SJCRH30 (cell line): ENCODE data around the gene FSCN2. TPM values are rescaled to one million over a fixed set of nuclear protein-coding genes. Genes with fewer than 3 reads are reported as not detected.
A peak's percentile ranks its signal among the peaks of the same experiment; 100 is the strongest.

Source experiments
- DNase-seq, 2 experiments: peaks; one replicate each; pipeline ENCODE4 v3.0.0-alpha.2; 2015 to 2020
- H3K27ac ChIP-seq: fragments of 250-450 bp; sonication (Bioruptor Pico); 2 replicates; pipeline ENCODE4 v1.5.1; 2020; ENCODE audit warnings: mild to moderate bottlenecking, moderate library complexity
- H3K27me3 ChIP-seq: fragments of 250-450 bp; sonication (Bioruptor Pico); 2 replicates; pipeline ENCODE4 v1.5.1; 2020; ENCODE audit warnings: mild to moderate bottlenecking, moderate library complexity
- H3K36me3 ChIP-seq: fragments of 250-450 bp; sonication (Bioruptor Pico); 2 replicates; pipeline ENCODE4 v1.5.1; 2020; ENCODE audit warnings: mild to moderate bottlenecking, moderate library complexity
- H3K4me1 ChIP-seq: fragments of 250-450 bp; sonication (Bioruptor Pico); 2 replicates; pipeline ENCODE4 v1.5.1; 2020; ENCODE audit warnings: mild to moderate bottlenecking, moderate library complexity
- H3K4me3 ChIP-seq: fragments of 250-450 bp; sonication (Bioruptor Pico); 2 replicates; pipeline ENCODE4 v1.5.1; 2020; ENCODE audit warnings: mild to moderate bottlenecking, moderate library complexity
- H3K9me3 ChIP-seq: fragments of 250-450 bp; sonication (Bioruptor Pico); replicated peaks from 2 replicates; pipeline ENCODE4 v1.5.1; 2020; ENCODE audit warnings: mild to moderate bottlenecking, moderate library complexity
- total RNA-seq: library from RNA; depleted of rRNA; stranded (reverse); fragments of >200 nt; shearing (Covaris generic); gene quantifications from 2 replicates; pipeline ENCODE4 v1.2.3, GENCODE V29; 2014

FSCN2 gene
- total RNA-seq, 1 experiment from 2014 or later, result 0.61 TPM

DNA sequence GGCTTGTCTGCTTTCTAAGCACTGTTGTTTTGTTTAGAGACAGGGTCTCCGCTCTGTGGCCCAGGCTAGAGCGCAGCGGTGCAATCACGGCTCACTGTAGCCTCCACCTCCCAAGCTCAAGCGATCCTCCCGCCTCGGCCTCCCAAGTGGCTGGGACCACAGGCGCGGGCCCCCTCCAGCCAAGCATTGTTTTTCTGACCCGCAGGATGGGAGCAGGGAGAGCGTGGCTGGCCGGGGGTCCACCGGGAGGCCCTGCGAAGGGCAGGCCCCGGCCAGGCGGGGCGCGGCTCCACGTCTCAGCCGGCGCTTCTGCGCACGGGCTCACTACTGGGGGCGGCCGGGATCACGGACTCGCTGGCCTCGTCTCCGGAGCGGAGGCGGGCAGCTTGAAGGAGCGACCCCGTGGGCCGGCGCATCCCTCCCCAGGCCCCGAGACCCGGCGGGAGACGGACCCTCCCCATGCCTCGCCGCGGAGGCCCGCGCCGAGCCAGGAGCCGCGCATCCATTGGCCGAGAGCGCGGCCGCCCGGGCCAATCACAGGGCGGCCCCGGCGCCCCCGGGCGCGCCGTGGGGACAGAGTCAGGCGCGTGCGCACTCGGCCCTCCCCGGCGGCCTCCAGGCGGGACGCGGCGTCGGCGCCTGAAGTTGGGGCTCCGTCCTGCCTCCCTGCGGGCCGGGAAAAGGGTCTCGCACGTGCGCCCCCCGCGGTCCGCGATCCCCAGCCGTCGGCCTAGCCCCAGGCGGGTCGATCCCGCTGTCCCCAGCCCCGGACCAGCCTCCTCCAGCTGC, 40.5 kb upstream of the FSCN2 start:
- H3K27ac ChIP-seq, result no peak overlapping the region
- DNase-seq, result no peak
- no peak overlapping the region for H3K4me3 ChIP-seq
- no peaks in the 10 kb centered on the region for H3K36me3 ChIP-seq
- H3K9me3 ChIP-seq, result no peaks in the 10 kb centered on the region
- H3K27me3 ChIP-seq, result no peaks in the 10 kb centered on the region; the same call in 1 of the 2 replicates
- peaks cover 44% of the 10 kb centered on the region for H3K4me1 ChIP-seq

GRCh38 chr17:81488276-81488860, 39.8 kb upstream of the FSCN2 start:
- Histone ChIP-seq H3K27ac (no peak overlapping the region), H3K4me3 (no peak overlapping the region), H3K4me1 (peaks cover 39% of the 10 kb centered on the region), H3K9me3 (no peaks in the 10 kb centered on the region), H3K27me3 (no peaks in the 10 kb centered on the region; the same call in 1 of the 2 replicates), H3K36me3 (no peaks in the 10 kb centered on the region)
- no peak for DNase-seq

- peaks cover 39% of the 10 kb centered on the region for H3K4me1 ChIP-seq
- H3K36me3 ChIP-seq, result no peaks in the 10 kb centered on the region
- peak in 1 of 2 experiments; percentile 65 for DNase-seq
- H3K4me3 ChIP-seq, result no peak overlapping the region
- H3K9me3 ChIP-seq, result no peaks in the 10 kb centered on the region
- no peak overlapping the region for H3K27ac ChIP-seq
- H3K27me3 ChIP-seq, result no peaks in the 10 kb centered on the region; the same call in 1 of the 2 replicates
These were observed 38.9 kb upstream of the FSCN2 start for GRCh38 chr17:81489012-81489997.

DNA sequence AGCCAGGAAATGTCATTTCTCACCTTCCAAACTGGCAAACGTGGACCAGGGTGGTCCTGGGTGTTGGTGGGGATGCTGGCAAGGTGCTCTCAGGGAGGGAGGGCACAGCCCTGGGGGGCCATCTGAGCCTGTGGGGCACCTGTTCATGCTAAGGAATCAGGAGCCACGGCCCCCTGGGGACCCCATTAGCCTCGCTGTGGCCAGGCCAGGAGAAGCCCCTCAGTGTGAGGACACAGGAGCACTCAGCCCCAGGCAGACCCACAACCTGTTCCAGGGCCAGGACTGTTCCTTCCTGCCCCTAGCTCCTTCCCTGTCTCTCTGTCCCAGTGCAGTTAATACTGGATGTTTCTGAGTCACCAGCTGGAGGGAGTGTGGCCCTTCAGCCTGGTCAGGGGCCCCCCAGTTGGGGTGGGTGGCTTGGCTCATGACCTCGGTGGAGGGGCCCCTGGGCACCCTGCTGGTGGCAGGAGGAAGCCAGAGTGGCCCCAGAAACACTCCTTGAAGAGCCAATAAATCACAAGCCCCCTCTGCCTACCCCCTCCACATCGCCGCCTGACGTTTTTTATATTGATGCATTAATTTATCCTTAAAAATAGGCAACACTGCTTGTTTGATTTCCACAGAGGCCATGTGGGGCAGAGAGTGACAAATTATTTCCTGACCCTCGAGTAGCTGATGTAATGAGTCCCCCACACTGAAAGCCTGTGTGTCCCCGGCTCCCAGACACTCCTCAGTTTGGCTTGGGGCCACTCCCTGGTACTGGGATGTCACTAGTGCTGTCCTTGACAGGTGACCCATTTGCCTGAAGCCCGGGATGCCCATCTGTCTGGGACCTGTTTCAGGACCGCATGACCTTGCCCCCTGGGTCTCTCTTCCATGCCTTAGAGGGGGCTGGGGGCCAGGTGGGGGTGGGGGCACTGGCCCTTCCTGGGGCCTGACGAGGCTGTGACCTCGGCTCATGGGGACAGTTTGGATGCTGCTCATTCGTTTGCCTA, 37.9 kb upstream of the FSCN2 start:
- Histone ChIP-seq H3K4me3 (no peak overlapping the region), H3K9me3 (no peaks in the 10 kb centered on the region), H3K27ac (no peak overlapping the region), H3K4me1 (peaks cover 39% of the 10 kb centered on the region), H3K36me3 (no peaks in the 10 kb centered on the region), H3K27me3 (no peaks in the 10 kb centered on the region; the same call in 1 of the 2 replicates)
- no peak for DNase-seq

DNA sequence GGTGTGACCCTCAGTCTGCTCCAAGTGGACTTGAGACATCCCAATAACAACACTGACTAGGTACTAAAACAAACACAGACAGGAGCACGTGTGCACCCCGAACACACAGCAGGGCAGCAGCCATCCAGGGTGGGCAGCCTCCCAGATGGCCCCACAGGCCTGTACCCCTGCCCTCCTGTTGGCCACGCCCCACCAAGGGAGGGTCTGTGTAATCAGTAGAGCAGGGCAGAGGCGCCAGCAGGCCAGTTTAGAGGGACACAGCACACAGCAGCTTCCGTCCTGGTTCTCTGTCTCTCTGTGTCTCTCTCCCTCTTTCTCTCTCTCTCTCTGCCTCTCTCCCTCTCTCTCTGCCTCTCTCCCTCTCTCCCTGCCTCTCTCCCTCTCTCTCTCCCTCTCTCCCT, 37.0 kb upstream of the FSCN2 start:
- no peaks in the 10 kb centered on the region for H3K9me3 ChIP-seq
- H3K4me3 ChIP-seq, result no peak overlapping the region
- peak; percentile 81 to 82 for DNase-seq

DNA sequence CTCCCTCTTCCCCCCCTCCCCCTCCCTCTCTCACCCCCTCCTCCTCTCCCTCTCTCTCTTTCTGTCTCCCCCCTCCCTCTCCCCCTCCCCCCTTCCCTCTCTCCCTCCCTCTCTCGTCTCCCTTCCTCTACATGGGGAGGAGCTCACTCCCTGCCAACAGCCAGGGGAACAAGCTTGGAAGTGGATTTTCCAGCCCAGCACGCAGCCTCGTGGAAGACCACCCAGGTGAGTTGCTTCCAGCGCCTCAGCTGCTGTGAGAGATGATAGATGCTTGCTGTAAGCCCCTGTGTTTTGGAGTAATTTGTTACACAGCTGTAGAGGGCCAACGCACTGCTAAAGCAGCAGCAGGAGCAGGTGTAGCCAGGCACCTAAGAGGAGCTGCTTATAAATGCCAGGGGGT, 36.4 kb upstream of the FSCN2 start:
- peaks cover 29% of the 10 kb centered on the region for H3K4me1 ChIP-seq

More for the DNA sequence above, 37.0 kb upstream of the FSCN2 start:
- Histone ChIP-seq H3K27me3 (no peaks in the 10 kb centered on the region; the same call in 1 of the 2 replicates), H3K27ac (no peak overlapping the region), H3K4me1 (peaks cover 35% of the 10 kb centered on the region), H3K36me3 (no peaks in the 10 kb centered on the region)

GRCh38 chr17:81492202-81492601, 36.0 kb upstream of the FSCN2 start:
- H3K9me3 ChIP-seq, result no peaks in the 10 kb centered on the region
- DNase-seq, result no peak
- H3K27ac ChIP-seq, result no peak overlapping the region
- H3K4me1 ChIP-seq, result peaks cover 26% of the 10 kb centered on the region
- H3K27me3 ChIP-seq, result no peaks in the 10 kb centered on the region; the same call in 1 of the 2 replicates
- H3K4me3 ChIP-seq, result no peak overlapping the region
- no peaks in the 10 kb centered on the region for H3K36me3 ChIP-seq

More for the DNA sequence above, 36.4 kb upstream of the FSCN2 start:
- no peaks in the 10 kb centered on the region; the same call in 1 of the 2 replicates for H3K27me3 ChIP-seq
- H3K27ac ChIP-seq, result no peak overlapping the region
- no peak overlapping the region for H3K4me3 ChIP-seq
- peak; percentile 69 to 79 for DNase-seq
- no peaks in the 10 kb centered on the region for H3K9me3 ChIP-seq
- no peaks in the 10 kb centered on the region for H3K36me3 ChIP-seq

- DNase-seq, result no peak
- Histone ChIP-seq H3K4me1 (peaks cover 26% of the 10 kb centered on the region), H3K27ac (no peak overlapping the region), H3K27me3 (no peaks in the 10 kb centered on the region; the same call in 1 of the 2 replicates), H3K9me3 (no peaks in the 10 kb centered on the region), H3K36me3 (no peaks in the 10 kb centered on the region), H3K4me3 (no peak overlapping the region)
These were observed 35.5 kb upstream of the FSCN2 start for GRCh38 chr17:81492706-81493105.

GRCh38 chr17:81493198-81494038, 34.8 kb upstream of the FSCN2 start:
- DNase-seq, result no peak
- peaks cover 26% of the 10 kb centered on the region for H3K4me1 ChIP-seq
- H3K27ac ChIP-seq, result no peak overlapping the region

GRCh38 chr17:81494626-81495377, 33.4 kb upstream of the FSCN2 start:
- Histone ChIP-seq H3K4me1 (peaks cover 27% of the 10 kb centered on the region), H3K27ac (no peak overlapping the region), H3K4me3 (no peak overlapping the region), H3K27me3 (no peaks in the 10 kb centered on the region; the same call in 1 of the 2 replicates), H3K9me3 (no peaks in the 10 kb centered on the region), H3K36me3 (no peaks in the 10 kb centered on the region)
- DNase-seq, result peak in 1 of 2 experiments; percentile 61

More at GRCh38 chr17:81493198-81494038, 34.8 kb upstream of the FSCN2 start:
- no peaks in the 10 kb centered on the region; the same call in 1 of the 2 replicates for H3K27me3 ChIP-seq
- H3K4me3 ChIP-seq, result no peak overlapping the region
- no peaks in the 10 kb centered on the region for H3K36me3 ChIP-seq
- no peaks in the 10 kb centered on the region for H3K9me3 ChIP-seq

DNA sequence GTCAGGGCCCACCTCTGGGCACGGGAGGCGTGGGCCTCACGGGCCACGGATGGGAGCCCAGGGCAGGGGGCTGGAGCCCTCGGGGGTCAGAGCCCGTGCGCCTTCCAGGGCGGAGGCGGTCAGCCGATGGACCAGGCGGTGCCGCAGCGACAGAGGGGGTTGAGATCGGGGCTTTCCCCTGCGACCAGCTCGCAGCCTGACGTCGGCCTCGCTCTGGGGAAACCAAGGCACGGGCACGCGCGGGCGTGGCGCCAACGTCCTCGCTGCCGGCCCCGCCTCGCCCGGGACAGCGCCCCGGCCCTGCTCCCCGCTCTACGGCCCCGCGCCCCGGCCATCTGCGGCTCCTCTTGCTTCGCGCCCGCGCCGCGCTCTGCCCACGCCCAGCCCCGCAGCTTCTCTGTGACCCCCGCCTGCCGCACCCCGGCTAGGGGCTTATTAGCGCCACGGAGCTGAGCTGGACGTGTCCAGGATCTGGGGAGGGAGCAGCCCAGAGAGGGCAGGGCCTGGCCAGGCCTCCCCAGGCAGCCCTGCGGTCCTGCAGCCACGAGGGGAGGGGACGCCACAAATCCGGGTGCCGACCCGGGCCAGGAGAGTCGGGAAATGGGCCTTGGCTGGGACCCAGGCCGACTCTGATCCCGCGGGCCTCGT, 29.1 kb upstream of the FSCN2 start:
- no peak overlapping the region; the same call in 1 of the 2 replicates for H3K27ac ChIP-seq
- H3K4me1 ChIP-seq, result peaks cover 7% of the 10 kb centered on the region; the same call in 1 of the 2 replicates
- no peaks in the 10 kb centered on the region for H3K27me3 ChIP-seq
- no peak overlapping the region for H3K4me3 ChIP-seq
- no peaks in the 10 kb centered on the region for H3K36me3 ChIP-seq
- DNase-seq, result no peak
- no peaks in the 10 kb centered on the region for H3K9me3 ChIP-seq

GRCh38 chr17:81499601-81499970, 28.6 kb upstream of the FSCN2 start:
- H3K27ac ChIP-seq, result no peak overlapping the region; the same call in 1 of the 2 replicates
- DNase-seq, result no peak
- H3K27me3 ChIP-seq, result no peaks in the 10 kb centered on the region
- no peak overlapping the region for H3K4me3 ChIP-seq
- peaks cover 7% of the 10 kb centered on the region; the same call in 1 of the 2 replicates for H3K4me1 ChIP-seq
- no peaks in the 10 kb centered on the region for H3K9me3 ChIP-seq
- H3K36me3 ChIP-seq, result no peaks in the 10 kb centered on the region
